Mesenchymal stem cell (in vitro differentiated cells and primary cell): Measurements from ENCODE around the gene LENG8.

Source experiments
- DNase-seq: peaks from one replicate; pipeline ENCODE4 v3.0.0-alpha.2; 2013
- H2AFZ ChIP-seq: one replicate; pipeline ENCODE4 v1.6.1; 2013; ENCODE audit warnings: low read depth, mild to moderate bottlenecking, control low read depth, inconsistent platforms, low read length, moderate library complexity
- H2AK5ac ChIP-seq: 2 replicates; pipeline ENCODE4 v1.6.1; 2013; ENCODE audit warnings: low read length, moderate library complexity, mild to moderate bottlenecking, inconsistent platforms; ENCODE audit not compliant: severe bottlenecking
- H2BK120ac ChIP-seq: one replicate; pipeline ENCODE4 v1.6.1; 2013; ENCODE audit warnings: low read depth, mild to moderate bottlenecking, inconsistent platforms, low read length, moderate library complexity
- H2BK12ac ChIP-seq, 2 experiments: one replicate each; pipeline ENCODE4 v1.6.1; 2013; ENCODE audit warnings: inconsistent platforms in 2 of 2, low read length in 2 of 2, mild to moderate bottlenecking in 2 of 2, moderate library complexity in 2 of 2, control low read depth in 1 of 2
- H2BK15ac ChIP-seq: one replicate; pipeline ENCODE4 v1.6.1; 2013; ENCODE audit warnings: mild to moderate bottlenecking, low read depth, inconsistent platforms; ENCODE audit not compliant: poor library complexity, severe bottlenecking
- H2BK5ac ChIP-seq: 2 replicates; pipeline ENCODE4 v1.6.1; 2013; ENCODE audit warnings: low read depth, mild to moderate bottlenecking, low read length, control low read depth, inconsistent platforms; ENCODE audit not compliant: poor library complexity, severe bottlenecking
- H3K14ac ChIP-seq, 2 experiments: one replicate each; pipeline ENCODE4 v1.6.1; 2013; ENCODE audit warnings: inconsistent platforms in 2 of 2, low read length in 2 of 2, control low read depth in 1 of 2, mild to moderate bottlenecking in 1 of 2, moderate library complexity in 1 of 2
- H3K18ac ChIP-seq, 2 experiments: one replicate each; pipeline ENCODE4 v1.6.1; 2013; ENCODE audit warnings: inconsistent platforms in 2 of 2, low read length in 2 of 2, control low read depth in 1 of 2, low read depth in 1 of 2, mild to moderate bottlenecking in 1 of 2
- H3K23ac ChIP-seq, 2 experiments: one replicate each; pipeline ENCODE4 v1.6.1; 2013; ENCODE audit warnings: inconsistent platforms in 2 of 2, low read length in 2 of 2, mild to moderate bottlenecking in 2 of 2, moderate library complexity in 2 of 2, control low read depth in 1 of 2
- H3K27ac ChIP-seq: 2 replicates; pipeline ENCODE4 v1.5.1; 2013; ENCODE audit warnings: mild to moderate bottlenecking, moderate library complexity, low read length, control low read depth, inconsistent platforms; ENCODE audit not compliant: poor library complexity, severe bottlenecking
- H3K27me3 ChIP-seq, 2 experiments: 2 replicates each; pipeline versions ENCODE4 v1.6.1 to v1.7.0; 2013; ENCODE audit warnings: low read length in 2 of 2, mild to moderate bottlenecking in 2 of 2, moderate library complexity in 2 of 2, control low read depth in 1 of 2, inconsistent platforms in 1 of 2; ENCODE audit not compliant: control insufficient read depth in 1 of 2, insufficient read depth in 1 of 2
- H3K36me3 ChIP-seq, 2 experiments: 2 replicates each; pipeline versions ENCODE4 v1.6.1 to v1.7.0; 2013; ENCODE audit warnings: low read length in 2 of 2, control low read depth in 1 of 2, inconsistent platforms in 1 of 2, low read depth in 1 of 2, mild to moderate bottlenecking in 1 of 2; ENCODE audit not compliant: insufficient read depth in 2 of 2, control insufficient read depth in 1 of 2
- H3K4ac ChIP-seq, 2 experiments: one replicate each; pipeline ENCODE4 v1.6.1; 2013; ENCODE audit warnings: inconsistent platforms in 2 of 2, low read length in 2 of 2, mild to moderate bottlenecking in 2 of 2, moderate library complexity in 2 of 2, control low read depth in 1 of 2, low read depth in 1 of 2
- H3K4me1 ChIP-seq: 2 replicates; pipeline ENCODE4 v1.6.1; 2013; ENCODE audit warnings: low read depth, low read length, control low read depth; ENCODE audit not compliant: control insufficient read depth, insufficient read depth
- H3K4me2 ChIP-seq: 2 replicates; pipeline ENCODE4 v1.6.1; 2013; ENCODE audit warnings: low read length, mild to moderate bottlenecking, inconsistent platforms; ENCODE audit not compliant: poor library complexity, severe bottlenecking
- H3K4me3 ChIP-seq, 2 experiments: 2 replicates each; pipeline versions ENCODE4 v1.5.1 to v1.7.0; 2013; ENCODE audit warnings: low read length in 2 of 2, mild to moderate bottlenecking in 2 of 2, control low read depth in 1 of 2, low read depth in 1 of 2; ENCODE audit not compliant: insufficient read depth in 1 of 2
- H3K79me1 ChIP-seq: replicated peaks from 2 replicates; pipeline ENCODE4 v1.6.1; 2013; ENCODE audit warnings: mild to moderate bottlenecking, control low read depth, low read length, inconsistent platforms; ENCODE audit not compliant: poor library complexity, severe bottlenecking
- H3K9ac ChIP-seq: 2 replicates; pipeline ENCODE4 v1.7.0; 2013; ENCODE audit warnings: mild to moderate bottlenecking, low read length, moderate library complexity
- H3K9me3 ChIP-seq: 2 replicates; pipeline ENCODE4 v1.7.0; 2013; ENCODE audit warnings: mild to moderate bottlenecking, low read length; ENCODE audit not compliant: control insufficient read depth
- H4K8ac ChIP-seq: one replicate; pipeline ENCODE4 v1.6.1; 2013; ENCODE audit warnings: inconsistent platforms, mild to moderate bottlenecking, low read length, moderate library complexity
- H4K91ac ChIP-seq: one replicate; pipeline ENCODE4 v1.6.1; 2013; ENCODE audit warnings: mild to moderate bottlenecking, low read length, inconsistent platforms
- WGBS: methylation state at CpG from one replicate; pipeline ENCODE4 v1.1.7; 2013; ENCODE audit warnings: mixed read lengths; 5-methylcytosine and 5-hydroxymethylcytosine counted together

The LENG8 gene

DNA sequence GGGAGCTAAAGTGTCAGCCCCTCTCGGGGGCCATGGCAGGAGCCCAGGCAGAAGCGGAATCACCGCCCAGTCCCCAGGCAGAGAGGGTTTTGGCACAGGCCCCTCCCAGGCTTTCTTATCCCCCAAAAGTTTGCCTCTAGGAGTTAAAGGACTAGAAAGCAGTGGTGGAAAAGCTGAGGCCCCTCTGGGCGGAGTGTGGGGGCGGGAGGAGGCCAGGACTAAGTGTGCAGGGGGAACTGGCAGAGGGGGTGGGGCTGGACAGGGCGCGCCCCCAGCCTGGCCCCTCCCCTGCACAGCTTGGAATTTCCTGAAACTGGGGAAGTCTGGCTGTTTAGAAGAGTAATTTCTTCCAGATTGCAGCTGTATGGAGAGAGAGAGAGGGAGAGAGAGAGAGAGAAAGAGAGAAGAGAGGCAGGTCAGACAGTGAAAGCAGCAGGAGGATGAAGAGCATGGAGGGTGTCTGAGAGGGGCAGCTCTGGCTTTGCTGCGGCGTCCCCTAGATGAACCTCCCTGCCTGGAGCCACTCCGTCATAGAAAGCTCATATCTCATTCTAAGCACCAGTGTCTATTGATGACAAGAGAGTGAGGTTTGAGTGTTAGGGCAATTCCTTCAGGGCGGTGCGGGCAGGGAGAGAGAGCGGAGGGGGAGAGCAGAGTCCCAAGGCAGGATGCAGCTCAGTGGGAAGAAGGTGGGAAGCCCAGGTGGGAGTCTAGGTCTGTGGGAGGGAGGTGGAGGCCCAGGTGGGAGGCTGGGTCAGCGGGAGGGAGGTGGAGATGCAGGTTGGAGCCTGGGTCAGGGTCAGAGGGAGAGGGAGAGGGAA lies 24.3 kb downstream of the LENG8 start, which contains the start of gene CDC42EP5:
TSS of gene CDC42EP5 (minus strand) at position 226 of the 821 bp plus-strand sequence. CDS start 7,749 bp downstream, outside the sequence.
- Histone ChIP-seq H3K27ac (peak within 1 kb of the TSS; percentile 9), H3K4me3 (peak within 1 kb of the TSS; percentile 60 to 73), H3K27me3 (peaks cover 12 to 22% of the 10 kb centered on the region in 2 experiments), H3K14ac (peak within 1 kb of the TSS in 1 of 2 experiments; percentile 82), H2BK5ac (no peak within 1 kb of the TSS), H3K9ac (peak within 1 kb of the TSS; percentile 73), H2BK12ac (peak within 1 kb of the TSS; percentile 29 to 50), H3K4ac (peak within 1 kb of the TSS; percentile 61 to 92), H4K8ac (peak within 1 kb of the TSS; percentile 91), H3K79me1 (no peaks in the 10 kb centered on the region), H2AFZ (peak within 1 kb of the TSS; percentile 20), H3K4me1 (peaks cover 18% of the 10 kb centered on the region), H3K4me2 (peak within 1 kb of the TSS; percentile 76), H3K23ac (peak within 1 kb of the TSS in 1 of 2 experiments; percentile 64), H3K36me3 (no peaks in the 10 kb centered on the region), H2BK120ac (peak within 1 kb of the TSS; percentile 91), H2AK5ac (no peak within 1 kb of the TSS), H4K91ac (peak within 1 kb of the TSS; percentile 79), H3K9me3 (no peaks in the 10 kb centered on the region), H2BK15ac (peak within 1 kb of the TSS; percentile 83), H3K18ac (peak within 1 kb of the TSS; percentile 84 to 86)
- DNase-seq: peak; percentile 92
- 12% methylated on average over 13 of the region's 14 CpGs for whole genome bisulfite sequencing

DNA sequence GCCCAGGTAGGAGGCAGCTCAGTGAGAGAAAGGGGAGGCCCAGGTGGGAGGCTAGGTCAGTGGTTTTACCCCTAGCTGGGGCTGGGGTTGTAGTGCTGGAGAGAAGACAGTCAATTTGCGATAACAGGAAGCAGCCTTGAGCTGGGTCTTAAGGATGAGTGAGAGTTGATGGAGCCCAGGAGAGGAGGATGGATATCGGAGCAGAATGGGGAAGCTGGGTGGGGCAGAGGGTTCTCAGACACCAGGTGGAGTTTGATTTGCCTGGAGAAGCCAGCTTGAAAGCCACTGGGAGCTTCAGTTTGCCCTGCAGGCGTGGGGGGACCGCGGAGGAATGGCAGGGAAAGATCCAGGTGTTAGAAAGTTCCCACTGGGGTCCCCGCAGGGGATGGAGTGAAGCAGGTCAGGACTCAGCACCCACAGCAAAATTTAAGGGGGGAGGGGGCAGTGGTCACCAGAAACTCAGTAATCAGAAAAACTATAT lies 24.9 kb downstream of the LENG8 start:
- H3K4me1 ChIP-seq: peaks cover 18% of the 10 kb centered on the region
- no peak for DNase-seq

DNA sequence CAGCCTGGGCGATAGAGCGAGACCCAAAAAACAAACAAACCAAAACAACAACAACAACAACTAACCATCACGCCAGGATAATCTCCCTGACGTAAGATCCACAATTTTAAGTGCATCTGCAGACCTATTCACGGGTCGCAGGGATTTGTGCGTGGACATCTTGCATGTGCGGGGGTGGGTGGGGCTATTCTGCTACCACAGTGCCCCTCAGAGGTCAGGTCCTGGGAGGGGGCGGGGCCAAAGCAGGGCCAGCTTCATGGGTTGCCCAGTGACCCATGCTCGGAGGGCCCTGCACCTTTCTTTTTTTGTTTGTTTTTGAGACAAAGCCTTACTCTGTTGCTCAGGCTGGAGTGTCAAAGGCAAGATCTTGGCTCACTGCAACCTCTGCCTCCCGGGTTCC lies 26.7 kb downstream of the LENG8 start:
- Histone ChIP-seq H2AFZ (no peak overlapping the region), H3K36me3 (no peaks in the 10 kb centered on the region), H3K18ac (no peak overlapping the region), H3K23ac (no peak overlapping the region), H3K27ac (no peak overlapping the region), H3K14ac (no peak overlapping the region), H2BK5ac (no peak overlapping the region), H2BK120ac (no peak overlapping the region), H2BK12ac (no peak overlapping the region), H3K9ac (no peak overlapping the region), H3K4ac (no peak overlapping the region), H2AK5ac (no peak overlapping the region), H3K27me3 (peaks cover 9 to 23% of the 10 kb centered on the region in 2 experiments), H3K4me2 (no peak overlapping the region), H4K8ac (no peak overlapping the region), H3K4me1 (peaks cover 18% of the 10 kb centered on the region), H3K9me3 (no peaks in the 10 kb centered on the region), H4K91ac (no peak overlapping the region), H2BK15ac (no peak overlapping the region), H3K4me3 (no peak overlapping the region), H3K79me1 (no peaks in the 10 kb centered on the region)
- WGBS: 89% methylated on average over 11 of the region's 11 CpGs
- DNase-seq: no peak

More for the DNA sequence above, 24.9 kb downstream of the LENG8 start:
- H3K9me3 ChIP-seq: no peaks in the 10 kb centered on the region
- H2BK15ac ChIP-seq: peak overlapping the region; percentile 83
- H2AFZ ChIP-seq: peak overlapping the region; percentile 20
- peak overlapping the region; percentile 61 to 62 for H3K4ac ChIP-seq
- H3K4me3 ChIP-seq: no peak overlapping the region
- peak overlapping the region; percentile 73 for H3K9ac ChIP-seq
- 96% methylated on average over 5 of the region's 6 CpGs for WGBS
- peak overlapping the region; percentile 86 for H4K8ac ChIP-seq
- H2BK12ac ChIP-seq: peak overlapping the region; percentile 29 to 50
- peak overlapping the region; percentile 76 for H3K4me2 ChIP-seq
- peak overlapping the region; percentile 84 for H3K18ac ChIP-seq
- H3K23ac ChIP-seq: peak overlapping the region in 1 of 2 experiments; percentile 64
- H3K27me3 ChIP-seq: peaks cover 12 to 26% of the 10 kb centered on the region in 2 experiments
- H4K91ac ChIP-seq: peak overlapping the region; percentile 79
- H2BK120ac ChIP-seq: peak overlapping the region; percentile 74
- no peaks in the 10 kb centered on the region for H3K36me3 ChIP-seq
- H3K79me1 ChIP-seq: no peaks in the 10 kb centered on the region
- H2BK5ac ChIP-seq: no peak overlapping the region
- peak overlapping the region in 1 of 2 experiments; percentile 82 for H3K14ac ChIP-seq
- no peak overlapping the region for H2AK5ac ChIP-seq
- H3K27ac ChIP-seq: no peak overlapping the region

DNA sequence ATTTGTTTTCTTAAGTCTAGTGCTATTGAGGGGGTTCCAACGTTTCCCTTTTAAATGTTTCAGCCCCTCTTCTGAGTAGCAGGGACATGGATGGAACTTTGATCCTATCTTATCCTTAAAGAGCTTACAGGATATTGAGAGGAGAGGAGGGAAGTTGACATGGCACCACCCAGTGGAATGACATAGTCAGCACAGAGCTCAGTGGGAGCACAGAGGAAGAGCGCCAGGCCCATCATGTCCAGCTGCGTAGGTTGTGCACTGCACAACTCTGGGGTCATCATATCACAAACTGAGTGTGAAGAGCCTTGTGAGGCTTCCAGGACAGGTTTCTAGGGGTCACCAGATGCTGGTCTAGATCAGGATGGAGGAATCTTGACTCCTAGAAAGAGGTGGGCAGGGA lies 28.7 kb downstream of the LENG8 start:
- Histone ChIP-seq H3K4me1 (peaks cover 9% of the 10 kb centered on the region), H3K79me1 (no peaks in the 10 kb centered on the region), H2BK5ac (no peak overlapping the region), H3K14ac (no peak overlapping the region), H3K23ac (no peak overlapping the region), H2AFZ (no peak overlapping the region), H3K4me2 (no peak overlapping the region), H3K18ac (no peak overlapping the region), H4K91ac (no peak overlapping the region), H2BK120ac (no peak overlapping the region), H3K9me3 (no peaks in the 10 kb centered on the region), H2BK12ac (no peak overlapping the region), H3K27ac (no peak overlapping the region), H4K8ac (no peak overlapping the region), H3K36me3 (no peaks in the 10 kb centered on the region), H3K4me3 (no peak overlapping the region), H3K4ac (no peak overlapping the region), H3K27me3 (peaks cover 0 to 20% of the 10 kb centered on the region in 2 experiments), H2BK15ac (no peak overlapping the region), H2AK5ac (no peak overlapping the region), H3K9ac (no peak overlapping the region)
- 86% methylated on average over 2 of the region's 3 CpGs for WGBS
- DNase-seq: no peak
